ENCODE data around the gene RBP5. TPM values are rescaled to one million over a fixed set of nuclear protein-coding genes. Genes with fewer than 3 reads are reported as not detected.

The RBP5 gene
- total and polyA plus RNA-seq, 2 donors (not counting 1 experiment from before 2014, with no cell fraction given): 1.1 TPM; not detected in 1

GRCh38 chr12:7145671-7146070 lies 17.0 kb upstream of the RBP5 start:
- Mint-ChIP-seq H3K4me3 (no peak overlapping the region), H3K27me3 (no peaks in the 10 kb centered on the region), H3K27ac (no peak overlapping the region), H3K9me3 (ENCODE audit: insufficient read depth) (no peaks in the 10 kb centered on the region), H3K4me1 (peaks cover 2% of the 10 kb centered on the region)
- H3K9me3 ChIP-seq (ENCODE audit: control extremely low read depth in 1 of 3, control insufficient read depth in 2 of 3, insufficient read depth in 1 of 3, low read length in 2 of 3): no peaks in the 10 kb centered on the region
- ChIA-PET CTCF (interaction anchor here (1.0 to 3.7 kb wide), 6 partner anchors 9 to 275 kb away, joined by 3 to 16 read pairs (median 4); partner anchors contain the start of gene C1RL), POLR2A (no interaction called here)
- TF ChIP-seq EZH2 (IDR thresholded peaks at IDR 0.05; ENCODE audit: borderline replicate concordance, insufficient read depth, low read depth, low read length, poor library complexity, severe bottlenecking): no peak
- TF ChIP-seq CTCF (IDR thresholded peaks at IDR 0.05): no peak
- H3K36me3 ChIP-seq (replicated peaks in 1 of 2; ENCODE audit: control extremely low read depth in 1 of 2, control insufficient read depth in 1 of 2, extremely low read depth in 1 of 2, insufficient read depth in 2 of 2, low read length in 1 of 2): peaks cover 1 to 31% of the 10 kb centered on the region in 2 experiments
- DNase-seq: no peak
- H3K4me2 ChIP-seq (replicated peaks; ENCODE audit: low read depth, low read length, poor library complexity, severe bottlenecking): no peak overlapping the region
- no peak for ATAC-seq (ENCODE audit: low read depth)
- no peak overlapping the region for H3K4me3 ChIP-seq (ENCODE audit: control extremely low read depth in 1 of 5, extremely low read depth in 1 of 5, insufficient read depth in 1 of 5, low read depth in 2 of 5, low read length in 4 of 5)
- intact Hi-C loops (cut with micrococcal nuclease): no loop called here
- no peak overlapping the region for H2AFZ ChIP-seq (ENCODE audit: insufficient read depth, low read depth, low read length, poor library complexity, severe bottlenecking)
- no peaks in the 10 kb centered on the region for H3K27me3 ChIP-seq (replicated peaks in 1 of 4; ENCODE audit: control extremely low read depth in 1 of 4, control insufficient read depth in 3 of 4, insufficient read depth in 4 of 4, low read length in 3 of 4)
- H3K4me1 ChIP-seq (ENCODE audit: control insufficient read depth in 2 of 2, insufficient read depth in 2 of 2, low read length in 2 of 2): no peaks in the 10 kb centered on the region
- no peak overlapping the region for H3K9ac ChIP-seq (ENCODE audit: low read length)
- no peaks in the 10 kb centered on the region for H3K79me2 ChIP-seq (ENCODE audit: control insufficient read depth, insufficient read depth, low read length)
- no peak overlapping the region for H3K27ac ChIP-seq (ENCODE audit: low read length in 2 of 2)
- no peaks in the 10 kb centered on the region for H4K20me1 ChIP-seq (ENCODE audit: control insufficient read depth, insufficient read depth, low read length, poor library complexity, severe bottlenecking)
- WGBS (ENCODE audit: insufficient coverage): 67% methylated on average over 3 of the region's 4 CpGs

- Histone ChIP-seq H3K4me2 (replicated peaks; ENCODE audit: low read depth, low read length, poor library complexity, severe bottlenecking) (no peak overlapping the region), H3K36me3 (replicated peaks in 1 of 2; ENCODE audit: control extremely low read depth in 1 of 2, control insufficient read depth in 1 of 2, extremely low read depth in 1 of 2, insufficient read depth in 2 of 2, low read length in 1 of 2) (peaks cover 1 to 23% of the 10 kb centered on the region in 2 experiments), H4K20me1 (ENCODE audit: control insufficient read depth, insufficient read depth, low read length, poor library complexity, severe bottlenecking) (no peaks in the 10 kb centered on the region), H3K27me3 (replicated peaks in 1 of 4; ENCODE audit: control extremely low read depth in 1 of 4, control insufficient read depth in 3 of 4, insufficient read depth in 4 of 4, low read length in 3 of 4) (no peaks in the 10 kb centered on the region), H3K4me1 (ENCODE audit: control insufficient read depth in 2 of 2, insufficient read depth in 2 of 2, low read length in 2 of 2) (no peaks in the 10 kb centered on the region), H3K79me2 (ENCODE audit: control insufficient read depth, insufficient read depth, low read length) (no peaks in the 10 kb centered on the region), H3K4me3 (ENCODE audit: control extremely low read depth in 1 of 5, extremely low read depth in 1 of 5, insufficient read depth in 1 of 5, low read depth in 2 of 5, low read length in 4 of 5) (no peak overlapping the region), H2AFZ (ENCODE audit: insufficient read depth, low read depth, low read length, poor library complexity, severe bottlenecking) (no peak overlapping the region), H3K27ac (ENCODE audit: low read length in 2 of 2) (no peak overlapping the region), H3K9me3 (ENCODE audit: control extremely low read depth in 1 of 3, control insufficient read depth in 2 of 3, insufficient read depth in 1 of 3, low read length in 2 of 3) (no peaks in the 10 kb centered on the region), H3K9ac (ENCODE audit: low read length) (no peak overlapping the region)
- ATAC-seq (ENCODE audit: low read depth): no peak
- H3K27ac Mint-ChIP-seq: no peak overlapping the region
- peaks cover 2% of the 10 kb centered on the region for H3K4me1 Mint-ChIP-seq
- H3K4me3 Mint-ChIP-seq: no peak overlapping the region
- CTCF ChIA-PET: interaction anchor here (0.6 to 3.7 kb wide), 10 partner anchors 16 to 274 kb away, joined by 3 to 16 read pairs (median 3); partner anchors contain the start of gene C1RL
- WGBS (ENCODE audit: insufficient coverage): 100% methylated on average over 4 of the region's 11 CpGs
- POLR2A ChIA-PET: no interaction called here
- no peaks in the 10 kb centered on the region for H3K27me3 Mint-ChIP-seq
- peak; percentile 56 for DNase-seq
- intact Hi-C loops (cut with micrococcal nuclease): no loop called here
- no peak for TF ChIP-seq EZH2 (IDR thresholded peaks at IDR 0.05; ENCODE audit: borderline replicate concordance, insufficient read depth, low read depth, low read length, poor library complexity, severe bottlenecking)
- TF ChIP-seq CTCF (IDR thresholded peaks at IDR 0.05): peak; percentile 79
- H3K9me3 Mint-ChIP-seq (ENCODE audit: insufficient read depth): no peaks in the 10 kb centered on the region
Measured at GRCh38 chr12:7144414-7145120, 15.9 kb upstream of the RBP5 start.
